HG03108 (cell line): ENCODE measurements around the gene KRTAP20-2.

Source experiments
- ATAC-seq: cut with Tn5 transposase; IDR thresholded peaks from one replicate; pipeline ENCODE4 v1.9.1; 2021; ENCODE audit warnings: moderate library complexity; ENCODE audit not compliant: unreplicated experiment

KRTAP20-2 gene

DNA sequence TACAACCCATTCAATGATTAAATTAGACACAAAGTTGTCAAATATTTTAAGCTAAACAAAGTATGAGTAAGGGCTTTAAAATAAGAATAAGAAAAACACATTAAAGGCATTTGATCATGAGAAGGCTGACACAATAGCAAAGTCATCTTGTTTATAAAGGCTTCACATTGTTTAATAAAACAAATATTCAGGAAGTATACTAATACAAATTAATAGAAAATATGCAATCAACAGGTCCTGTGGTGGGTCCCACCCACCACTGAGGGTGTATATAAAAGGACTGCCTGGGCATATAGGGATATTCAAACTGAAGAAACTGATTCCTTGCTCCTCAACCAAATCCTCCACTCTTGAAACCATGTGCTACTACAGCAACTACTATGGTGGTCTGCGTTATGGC lies at the start of gene KRTAP20-2:
Gene KRTAP20-2 (plus strand): TSS at position 301 of the 400 bp plus-strand sequence. CDS start 58 bp downstream, at position 359.
- ATAC-seq: no peak

DNA sequence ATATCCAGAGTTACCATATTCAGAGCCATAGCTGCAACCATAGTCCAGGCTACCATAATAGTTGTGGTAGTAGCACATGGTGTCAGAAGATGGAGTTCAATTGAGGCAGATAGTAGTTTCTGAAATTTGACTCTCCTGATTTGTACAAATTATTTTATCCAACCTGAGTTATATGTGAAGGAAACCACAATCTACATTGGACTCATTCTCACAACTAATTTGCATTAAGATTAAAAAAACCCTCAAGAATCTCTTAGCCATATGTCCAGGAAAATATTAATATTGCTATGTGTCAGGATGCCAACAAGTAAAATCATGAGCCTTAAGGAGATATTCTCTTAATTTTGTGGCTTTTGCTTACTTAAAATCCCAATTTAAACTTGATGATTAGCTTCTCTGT lies 44.7 kb upstream of the KRTAP20-2 start, which contains the start of gene KRTAP22-2:
Gene KRTAP22-2 (minus strand): TSS at position 101 of the 400 bp plus-strand sequence.
- ATAC-seq: no peak

DNA sequence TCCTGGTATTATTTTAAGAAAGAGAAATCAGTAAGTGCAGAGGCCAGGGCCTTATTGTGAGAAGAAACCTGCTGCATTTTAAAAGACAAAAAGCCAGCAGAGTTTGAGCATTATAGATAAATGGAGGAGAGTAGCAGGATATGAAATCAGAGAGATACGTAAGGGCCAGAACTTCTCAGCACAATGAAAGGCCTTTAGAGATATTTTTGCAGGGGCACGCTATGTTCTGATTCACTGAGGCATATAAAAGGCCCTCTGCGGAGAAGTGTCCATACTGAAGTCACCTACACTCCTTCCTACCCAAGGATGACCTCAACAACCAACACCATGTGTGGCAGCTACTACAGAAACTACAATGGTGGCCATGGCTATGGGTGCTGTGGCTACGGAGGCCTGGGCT lies 42.9 kb upstream of the KRTAP20-2 start, which contains the start of gene KRTAP6-3:
Gene KRTAP6-3 (plus strand): TSS at position 301 of the 400 bp plus-strand sequence. CDS start 6 bp downstream, at position 307.
- no peak for ATAC-seq

DNA sequence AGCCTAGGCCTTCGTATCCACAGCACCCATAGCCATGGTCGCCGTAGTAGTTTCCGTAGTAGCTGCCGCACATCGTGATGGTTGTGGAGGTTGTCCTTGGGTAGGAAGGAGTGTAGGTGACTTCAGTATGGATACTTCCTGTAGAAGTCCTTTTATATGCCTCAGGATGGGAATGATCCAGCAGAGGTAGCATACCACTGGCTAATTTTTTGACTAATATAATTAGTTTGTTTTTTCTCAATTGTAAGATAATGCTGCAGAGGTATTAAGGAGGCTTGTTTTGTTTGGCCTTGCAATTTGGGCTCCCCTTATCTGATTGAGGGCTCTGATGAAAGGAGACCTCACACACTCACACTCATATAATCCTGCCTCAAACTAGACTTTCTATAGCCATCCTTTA lies 36.2 kb upstream of the KRTAP20-2 start, which contains the start of gene KRTAP6-2:
Gene KRTAP6-2 (minus strand): TSS at position 101 of the 400 bp plus-strand sequence. CDS start 28 bp downstream, at position 73.
- ATAC-seq: no peak

DNA sequence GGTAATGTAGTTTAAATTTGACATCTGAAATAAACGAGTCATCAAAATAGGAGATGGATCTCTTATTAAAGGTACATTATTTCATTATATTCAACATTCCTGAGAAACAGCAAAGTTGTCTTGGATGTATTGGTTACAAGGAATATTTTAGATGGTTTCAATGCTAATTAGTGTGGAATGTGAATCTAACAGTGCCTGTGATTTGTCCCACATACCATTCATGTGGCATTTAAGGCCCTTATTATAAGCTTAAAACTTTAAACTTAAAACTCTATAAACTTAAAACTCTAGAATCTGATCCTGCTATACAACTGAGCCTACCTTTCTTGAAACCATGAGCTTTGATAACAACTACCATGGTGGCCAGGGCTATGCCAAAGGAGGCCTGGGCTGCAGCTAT lies 34.2 kb upstream of the KRTAP20-2 start, which contains the start of gene KRTAP22-1:
Gene KRTAP22-1 (plus strand): TSS at position 301 of the 400 bp plus-strand sequence.
- ATAC-seq: no peak

DNA sequence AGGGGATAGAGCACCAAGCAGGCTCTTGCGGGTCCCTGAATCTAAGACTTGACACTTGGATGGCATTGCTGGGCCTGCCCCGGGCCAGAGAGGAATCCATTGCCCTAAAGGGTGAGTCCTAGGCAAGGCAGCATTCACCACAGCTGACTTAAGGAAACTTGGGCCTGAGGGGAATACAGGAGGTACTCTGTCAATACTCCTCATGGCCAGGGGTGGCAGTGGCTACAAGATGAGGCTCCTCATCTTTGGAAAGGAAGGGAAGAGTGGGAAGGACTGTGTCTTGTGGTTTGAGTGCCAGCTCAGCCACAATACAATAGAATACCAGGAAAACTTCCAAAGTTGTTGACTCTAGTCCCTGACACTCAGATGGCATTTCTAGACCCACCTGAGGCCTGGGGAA lies 29.0 kb upstream of the KRTAP20-2 start:
- ATAC-seq: no peak

DNA sequence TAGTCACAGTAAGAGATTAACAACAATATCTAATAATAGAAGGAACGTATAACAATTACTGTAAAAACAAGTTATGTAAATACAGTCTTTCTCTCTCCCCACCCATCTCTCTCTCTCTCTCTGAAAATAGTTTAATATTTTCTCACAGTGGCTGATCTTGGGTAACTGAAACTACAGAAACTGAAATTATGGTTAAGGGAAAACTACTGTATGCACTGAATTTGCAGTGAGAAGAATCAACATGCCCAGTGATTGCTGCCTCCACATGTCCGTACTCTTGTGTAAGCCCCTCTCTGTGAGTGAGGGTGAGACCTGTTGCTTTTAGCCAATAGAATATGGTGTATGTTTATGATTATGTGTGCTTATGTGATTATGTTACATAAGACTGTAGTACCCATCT lies 22.9 kb upstream of the KRTAP20-2 start:
- ATAC-seq: no peak

DNA sequence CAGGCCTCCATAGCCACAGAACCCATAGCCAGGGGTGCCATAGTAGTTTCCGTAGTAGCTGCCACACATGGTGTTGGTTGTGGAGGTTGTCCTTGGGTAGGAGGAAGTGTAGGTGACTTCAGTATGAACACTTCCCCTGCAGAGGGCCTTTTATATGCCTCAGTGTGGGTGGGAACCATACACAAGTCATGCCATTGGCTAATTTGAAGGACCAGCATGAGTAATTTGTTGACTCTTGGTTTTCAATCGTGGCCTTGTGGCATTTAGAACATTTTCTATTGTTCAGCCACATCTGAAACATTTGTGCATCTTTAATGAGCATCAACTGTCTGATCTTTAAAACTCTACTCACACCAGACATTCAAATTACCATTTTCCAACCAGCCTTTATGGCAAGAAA lies 21.2 kb upstream of the KRTAP20-2 start, which contains the start of gene KRTAP6-1:
Gene KRTAP6-1 (minus strand): TSS at position 95 of the 400 bp plus-strand sequence. CDS start 26 bp downstream, at position 69.
- ATAC-seq: no peak

DNA sequence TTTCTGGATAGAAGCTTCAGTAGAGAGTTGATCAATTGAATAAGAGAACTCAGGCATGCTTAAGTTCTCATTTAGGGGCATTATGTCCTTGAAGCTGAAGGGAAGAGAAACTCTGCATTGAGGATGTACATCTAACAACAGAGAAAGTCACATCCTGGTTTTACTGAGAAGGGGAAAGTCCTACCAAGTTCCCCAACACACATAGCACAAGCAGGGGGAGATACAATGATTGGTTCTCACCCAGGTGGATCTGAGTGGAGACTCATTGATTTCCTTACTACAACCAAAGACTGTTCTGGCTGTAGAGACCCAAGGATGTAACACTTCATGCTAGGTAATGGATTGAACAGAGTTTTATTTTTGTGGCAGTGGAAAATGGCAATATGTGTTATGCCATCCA lies 19.8 kb upstream of the KRTAP20-2 start:
- no peak for ATAC-seq

DNA sequence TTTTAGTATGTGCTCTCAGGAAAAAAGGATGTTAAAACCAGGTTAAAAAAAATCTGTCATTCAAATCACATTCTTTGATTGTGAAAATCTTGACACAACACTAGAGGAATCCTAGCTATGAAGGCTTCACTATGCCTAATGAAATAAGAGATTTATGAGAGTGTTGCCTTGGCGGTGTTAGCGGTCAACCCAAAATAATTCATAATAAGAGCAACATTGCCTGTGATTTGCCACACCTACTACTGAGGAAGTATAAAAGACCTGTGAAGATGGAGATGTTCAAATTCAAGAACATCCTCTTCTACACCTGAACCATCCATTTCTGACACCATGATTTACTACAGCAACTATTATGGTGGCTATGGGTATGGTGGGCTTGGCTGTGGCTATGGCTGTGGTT lies 18.9 kb upstream of the KRTAP20-2 start, which contains the start of gene KRTAP20-1:
Gene KRTAP20-1 (plus strand): TSS at position 301 of the 400 bp plus-strand sequence. CDS start 30 bp downstream, at position 331.
- ATAC-seq: no peak

DNA sequence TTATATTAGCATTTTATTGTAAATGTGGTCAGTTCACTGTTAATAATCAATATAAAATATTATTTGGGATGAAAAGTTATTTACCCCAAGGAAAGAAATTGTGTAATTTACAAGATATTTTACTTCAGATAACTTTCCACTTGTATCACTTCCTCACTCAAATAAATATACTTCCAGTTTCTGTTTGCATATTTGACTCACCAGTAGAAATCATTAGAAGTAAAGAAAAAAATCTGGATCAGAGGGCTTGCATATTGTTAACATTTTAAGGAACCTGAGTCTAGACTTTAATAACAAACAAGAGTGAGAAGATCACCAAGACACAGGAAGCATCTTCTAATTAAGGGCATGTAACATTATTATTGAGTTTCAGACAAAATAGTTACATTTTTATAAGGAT lies 14.9 kb upstream of the KRTAP20-2 start:
- ATAC-seq: no peak

DNA sequence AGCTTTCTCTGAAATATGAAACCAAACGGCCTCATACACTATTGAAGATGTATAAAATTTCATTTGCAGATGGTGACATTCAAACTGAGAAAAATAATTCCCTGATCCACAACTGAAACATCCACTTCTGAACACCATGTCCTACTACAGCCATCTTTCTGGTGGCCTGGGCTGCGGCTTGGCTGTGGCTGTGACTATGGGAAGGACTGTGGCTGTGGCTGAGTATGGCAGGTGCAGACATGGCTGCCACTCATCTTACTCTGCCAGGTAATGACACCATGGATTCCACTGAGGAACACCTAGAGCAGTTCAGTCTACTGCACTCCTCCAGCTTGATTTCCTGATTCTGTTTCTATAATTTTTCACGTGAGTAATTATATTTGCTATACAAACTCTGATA lies 14.5 kb upstream of the KRTAP20-2 start, which contains the start of gene KRTAP20-4:
Gene KRTAP20-4 (plus strand): TSS at position 106 of the 400 bp plus-strand sequence.
- ATAC-seq: no peak

DNA sequence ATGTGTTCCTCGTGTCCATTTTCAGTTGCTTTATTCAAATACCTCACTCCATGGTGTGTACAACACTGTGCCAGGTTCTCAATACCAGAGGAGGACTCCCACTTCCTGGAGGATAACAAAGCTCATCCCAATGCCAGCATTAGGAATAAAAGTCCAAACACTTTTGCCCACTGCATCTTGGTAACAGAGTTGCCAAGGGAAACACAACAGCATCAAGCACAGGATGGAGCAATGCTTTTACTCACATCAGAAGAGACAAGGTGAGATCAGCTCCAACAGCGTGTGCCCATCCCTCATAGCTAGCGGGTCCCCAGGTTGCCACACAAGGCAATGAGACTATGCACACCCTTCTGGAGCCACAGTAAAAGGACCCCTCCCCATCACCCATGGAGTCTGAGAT lies 11.6 kb upstream of the KRTAP20-2 start:
- ATAC-seq: no peak

DNA sequence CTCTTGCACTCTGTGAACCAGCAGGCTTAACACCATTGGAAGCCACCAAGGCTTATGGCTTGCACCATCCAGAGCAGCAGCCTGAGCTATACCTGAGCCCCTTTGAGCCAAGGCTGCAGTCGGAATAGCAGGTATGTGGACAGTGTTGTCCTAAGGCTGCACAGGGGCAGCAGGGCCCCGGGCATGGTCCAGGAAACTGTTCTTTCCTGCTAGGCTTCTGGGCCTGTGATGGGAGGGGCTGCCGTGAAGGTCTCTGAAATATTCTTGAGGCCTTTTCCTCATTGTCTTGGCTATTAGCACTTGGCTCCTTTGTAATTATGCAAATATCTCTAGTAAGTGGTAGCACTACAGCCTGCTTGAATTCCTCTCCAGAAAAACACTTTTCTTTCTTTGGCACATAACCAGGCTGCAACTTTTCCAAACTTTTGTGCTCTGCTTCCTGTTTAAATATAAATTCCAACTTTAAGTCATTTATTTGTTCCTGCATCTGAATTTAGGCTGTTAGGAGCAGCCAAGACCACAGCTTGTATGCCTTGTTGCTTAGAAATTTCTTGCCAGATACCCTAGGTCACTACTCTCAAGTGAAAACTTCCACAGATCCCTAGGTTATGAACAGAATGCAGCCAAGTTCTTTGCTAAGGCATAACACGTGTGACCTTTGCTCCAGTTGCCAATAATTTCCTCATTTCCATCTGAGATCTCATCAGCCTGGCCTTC lies 9.4 kb upstream of the KRTAP20-2 start:
- ATAC-seq: no peak

DNA sequence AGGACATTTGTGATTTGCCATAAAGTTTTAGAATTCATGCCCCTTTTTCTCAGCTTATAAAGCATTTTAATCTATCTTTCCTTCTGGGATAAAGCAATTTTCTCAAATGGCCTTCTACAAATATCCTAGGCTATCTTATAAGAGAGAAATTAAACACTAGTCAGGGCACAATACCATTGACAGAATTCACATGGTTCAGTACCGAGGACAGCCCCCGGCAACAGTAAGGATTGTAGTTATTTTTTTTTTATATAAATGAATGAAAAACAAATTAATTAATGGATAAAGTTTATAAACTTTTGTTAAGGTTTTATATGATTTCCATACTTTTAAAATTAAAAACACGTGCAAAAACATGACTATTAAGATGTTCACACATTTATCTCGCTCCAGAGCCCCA lies 6.9 kb upstream of the KRTAP20-2 start:
- no peak for ATAC-seq

DNA sequence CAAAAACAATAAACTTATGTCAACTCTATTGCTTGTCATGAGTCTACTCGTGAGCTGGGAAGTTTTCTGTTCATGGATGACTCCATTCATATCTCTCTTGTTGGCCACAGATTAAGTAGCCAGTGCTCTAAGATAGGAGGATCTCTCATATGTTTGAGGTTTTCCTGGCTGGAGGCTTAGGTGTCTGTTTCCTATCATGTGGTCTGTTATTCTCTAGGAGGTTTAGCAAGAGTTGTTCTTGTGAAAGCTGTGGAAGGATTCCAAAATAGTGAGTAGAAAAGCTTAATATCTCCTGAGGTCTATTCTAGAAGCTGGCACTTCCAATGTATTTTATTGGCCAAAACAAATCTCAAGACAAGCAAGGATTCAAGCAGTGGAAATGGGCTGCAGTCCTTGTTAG lies 5.8 kb upstream of the KRTAP20-2 start:
- no peak for ATAC-seq

DNA sequence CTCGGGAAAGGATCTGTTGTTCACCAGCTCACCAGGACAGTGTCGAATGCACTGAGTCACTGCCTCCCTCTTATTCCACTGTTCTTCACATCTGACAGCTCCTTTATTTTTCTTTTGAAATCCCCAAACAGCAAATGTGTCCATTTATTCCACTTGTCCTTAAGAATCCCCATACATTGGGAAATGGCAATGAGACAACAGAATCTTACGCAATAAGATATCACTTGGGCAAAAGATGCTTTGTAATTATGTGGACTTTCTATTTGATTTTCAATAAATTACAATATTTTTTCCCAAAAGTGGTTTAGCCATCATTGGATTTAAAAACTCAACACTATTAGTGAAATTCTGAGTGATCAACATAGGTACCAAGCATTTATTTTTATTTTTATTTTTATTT lies 3.7 kb downstream of the KRTAP20-2 start:
- no peak for ATAC-seq

DNA sequence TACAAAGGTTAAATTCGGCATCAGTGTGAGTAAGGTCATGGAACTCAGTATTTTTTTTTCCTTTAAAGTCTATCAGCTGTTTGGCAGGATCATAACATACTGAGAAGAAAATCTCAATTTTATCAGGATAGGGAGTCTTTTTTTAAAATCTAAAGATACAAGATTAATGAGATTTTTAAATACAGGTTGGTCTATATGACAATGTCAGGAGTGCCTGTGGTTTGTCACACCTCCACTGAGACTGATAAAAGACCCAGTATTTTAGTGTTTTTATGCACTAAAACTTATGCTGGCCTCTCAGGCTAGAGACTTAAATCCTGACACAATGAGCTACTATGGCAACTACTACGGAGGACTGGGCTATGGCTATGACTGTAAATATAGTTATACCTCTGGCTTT lies 7.6 kb downstream of the KRTAP20-2 start, which contains the start of gene KRTAP20-3:
Gene KRTAP20-3 (plus strand): TSS at position 301 of the 400 bp plus-strand sequence.
- no peak for ATAC-seq

DNA sequence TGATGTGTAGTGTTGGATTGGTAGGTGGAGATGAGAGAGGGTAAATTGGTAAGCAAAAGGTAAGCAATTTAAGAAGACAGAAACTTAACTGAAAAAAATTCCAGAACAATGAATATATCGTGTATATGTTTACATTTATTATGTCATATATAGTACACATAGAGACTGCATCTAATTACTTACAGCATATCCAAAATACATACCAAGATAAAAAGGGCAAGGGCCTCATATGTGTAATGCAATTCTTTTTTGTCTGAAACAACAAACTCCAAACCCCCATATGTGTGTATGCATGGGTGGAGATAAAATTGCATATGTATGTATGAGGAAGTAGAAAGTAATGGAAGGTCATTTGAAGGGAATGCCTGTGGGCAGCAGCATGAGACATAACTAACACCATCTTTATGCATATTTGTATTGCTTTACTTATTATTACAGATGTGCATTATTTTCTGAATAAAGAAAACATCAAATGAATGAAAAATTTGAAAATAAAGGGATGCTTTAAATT lies 12.0 kb downstream of the KRTAP20-2 start:
- ATAC-seq: no peak

DNA sequence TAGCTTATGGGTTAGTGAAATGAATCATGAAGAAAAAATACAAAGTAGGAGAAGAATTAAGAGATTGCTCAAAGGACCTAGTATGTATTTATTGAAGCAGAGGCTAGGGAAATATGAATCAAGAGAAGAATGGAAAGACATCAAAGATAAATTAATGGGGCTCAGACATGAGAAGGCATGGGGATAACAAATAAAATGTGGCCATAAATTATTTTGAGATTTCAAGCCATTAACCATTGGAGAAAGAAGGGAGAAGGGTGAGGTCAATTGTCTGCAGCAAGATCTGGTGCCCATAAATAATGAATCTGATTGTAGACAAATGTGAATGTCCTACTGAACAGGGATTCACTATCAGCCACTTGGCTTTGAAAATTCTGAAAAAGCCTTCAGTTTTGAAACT lies 17.9 kb downstream of the KRTAP20-2 start:
- ATAC-seq: no peak

DNA sequence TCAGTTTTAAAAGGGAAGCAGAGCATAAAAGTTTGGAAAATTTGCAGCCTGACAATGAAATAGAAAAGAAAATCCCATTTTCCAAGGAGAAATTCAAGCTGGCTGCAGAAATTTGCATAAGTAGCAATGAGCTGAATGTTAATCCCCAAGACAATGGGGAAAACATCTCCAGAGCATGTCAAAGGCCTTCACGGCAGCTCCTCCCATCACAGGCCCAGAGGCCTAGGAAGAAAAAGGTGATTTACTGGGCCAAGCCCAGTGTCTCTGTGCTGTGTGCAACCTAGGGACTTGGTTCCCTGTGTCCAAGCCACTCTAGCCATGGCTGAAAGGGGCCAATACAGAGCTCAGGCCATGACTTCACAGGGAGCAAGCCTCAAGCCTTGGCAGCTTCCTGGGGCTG lies 33.8 kb downstream of the KRTAP20-2 start:
- ATAC-seq: no peak
